Peyer's patch (tissue), 4 donors: ENCODE data around the gene FOXK1. TPM values are rescaled to one million over a fixed set of nuclear protein-coding genes. Genes with fewer than 3 reads are reported as not detected.
A peak's percentile ranks its signal among the peaks of the same experiment; 100 is the strongest.

Source experiments
- DNase-seq, 3 donors: peaks; one replicate each; pipeline ENCODE4 v3.0.0-alpha.2; 2017 to 2019
- H3K27ac ChIP-seq, 4 donors: fragments of 200-600 bp; sonication (generic); one replicate each; pipeline ENCODE4 v1.5.1; 2016 to 2019
- H3K27me3 ChIP-seq, 2 donors: fragments of 200-600 bp; sonication (generic); one replicate each; pipeline ENCODE4 v1.5.1; 2019
- H3K36me3 ChIP-seq, 3 donors: fragments of 200-600 bp; sonication (generic); one replicate each; pipeline ENCODE4 v1.5.1; 2016 to 2019
- H3K4me1 ChIP-seq, 4 donors: fragments of 200-600 bp; sonication (generic); one replicate each; pipeline ENCODE4 v1.5.1; 2016 to 2019
- H3K4me3 ChIP-seq, 4 donors: fragments of 200-600 bp; sonication (generic); 1 replicate in 3 of 4; 2 replicates in 1 of 4; pipeline ENCODE4 v1.5.1; 2016 to 2019; ENCODE audit warnings: mild to moderate bottlenecking in 1 of 4
- H3K9me3 ChIP-seq, 4 donors: fragments of 200-600 bp; sonication (generic); one replicate each; pipeline ENCODE4 v1.5.1; 2016 to 2019; ENCODE audit warnings: mild to moderate bottlenecking in 1 of 4
- CTCF ChIP-seq, 6 experiments: fragments of 450-650 bp in 4 of 6; fragments of 200-600 bp in 2 of 6; sonication (generic) in 1 of 6; IDR thresholded peaks; one replicate each; pipeline ENCODE4 v1.5.1; 2017 to 2019; ENCODE audit warnings: antibody characterized with exemption in 6 of 6, mild to moderate bottlenecking in 3 of 6, moderate library complexity in 1 of 6
- POLR2A ChIP-seq, 2 donors: fragments of 450-650 bp; IDR thresholded peaks; one replicate each; pipeline ENCODE4 v1.5.1; 2017; ENCODE audit warnings: antibody characterized with exemption in 2 of 2, mild to moderate bottlenecking in 2 of 2, moderate library complexity in 2 of 2
- total RNA-seq, 4 donors: library from RNA; depleted of rRNA; stranded (reverse); fragments of >200 nt; gene quantifications; one replicate each; pipeline ENCODE4 v1.1.0, GENCODE V29; 2016

The FOXK1 gene
- total RNA-seq = 10 to 100 TPM; 14.9 to 47.0 (median 36.1) TPM

GRCh38 chr7:4681886-4682620 lies at the start of gene FOXK1:
FOXK1 (plus strand) TSS chr7:4682295; CDS start chr7:4682309, 14 bp downstream.
- DNase-seq = peak; percentile 62 to 86 (median 86)
- peak within 1 kb of the TSS; percentile 83 to 96 (median 88) for H3K4me3 ChIP-seq
- TF ChIP-seq CTCF (IDR thresholded peaks at IDR 0.05) (peak in 1 of 6 experiments; percentile 28), POLR2A (IDR thresholded peaks at IDR 0.05) (peak in 1 of 2 donors; percentile 51)
- H3K27ac ChIP-seq = peak within 1 kb of the TSS; percentile 81 to 92 (median 88)
- peaks cover 0 to 30% (median 7%) of the 10 kb centered on the region in 4 donors for H3K4me1 ChIP-seq
- no peaks in the 10 kb centered on the region for H3K9me3 ChIP-seq
- no peaks in the 10 kb centered on the region for H3K36me3 ChIP-seq
- H3K27me3 ChIP-seq = no peaks in the 10 kb centered on the region

- no peak for TF ChIP-seq CTCF (IDR thresholded peaks at IDR 0.05)
- no peak for TF ChIP-seq POLR2A (IDR thresholded peaks at IDR 0.05)
- no peak for DNase-seq
- H3K27me3 ChIP-seq = no peaks in the 10 kb centered on the region
- no peak overlapping the region for H3K4me3 ChIP-seq
- H3K9me3 ChIP-seq = no peaks in the 10 kb centered on the region
- no peak overlapping the region for H3K27ac ChIP-seq
- peaks cover 0 to 10% (median 0%) of the 10 kb centered on the region in 4 donors for H3K4me1 ChIP-seq
- H3K36me3 ChIP-seq = no peaks in the 10 kb centered on the region
Measured at GRCh38 chr7:4633012-4633411, 49.1 kb upstream of the FOXK1 start.

- Histone ChIP-seq H3K4me3 (no peak overlapping the region), H3K27me3 (no peaks in the 10 kb centered on the region), H3K27ac (no peak overlapping the region), H3K36me3 (no peaks in the 10 kb centered on the region), H3K9me3 (no peaks in the 10 kb centered on the region), H3K4me1 (peaks cover 0 to 10% (median 0%) of the 10 kb centered on the region in 4 donors)
- TF ChIP-seq POLR2A (IDR thresholded peaks at IDR 0.05) = no peak
- TF ChIP-seq CTCF (IDR thresholded peaks at IDR 0.05) = no peak
- no peak for DNase-seq
Measured at GRCh38 chr7:4634166-4634565, 47.9 kb upstream of the FOXK1 start.

GRCh38 chr7:4638781-4639575 lies 43.1 kb upstream of the FOXK1 start:
- no peaks in the 10 kb centered on the region for H3K36me3 ChIP-seq
- DNase-seq = no peak
- H3K9me3 ChIP-seq = no peaks in the 10 kb centered on the region
- no peak for TF ChIP-seq POLR2A (IDR thresholded peaks at IDR 0.05)
- no peak overlapping the region for H3K4me3 ChIP-seq
- peaks cover 0 to 5% (median 2%) of the 10 kb centered on the region in 4 donors for H3K4me1 ChIP-seq
- no peaks in the 10 kb centered on the region for H3K27me3 ChIP-seq
- H3K27ac ChIP-seq = no peak overlapping the region

- no peak for DNase-seq
- TF ChIP-seq CTCF (IDR thresholded peaks at IDR 0.05) (peak in 3 of 6 experiments; percentile 34 to 41 (median 41)), POLR2A (IDR thresholded peaks at IDR 0.05) (no peak)
- peaks cover 0 to 5% (median 2%) of the 10 kb centered on the region in 4 donors for H3K4me1 ChIP-seq
- no peaks in the 10 kb centered on the region for H3K27me3 ChIP-seq
- H3K9me3 ChIP-seq = no peaks in the 10 kb centered on the region
- no peaks in the 10 kb centered on the region for H3K36me3 ChIP-seq
- H3K27ac ChIP-seq = peak overlapping the region; percentile 84 to 96 (median 89)
- H3K4me3 ChIP-seq = peak overlapping the region; percentile 47 to 94 (median 74)
Measured at GRCh38 chr7:4641091-4641666, 40.9 kb upstream of the FOXK1 start.
